Measurements from ENCODE around the gene SV2A. TPM values are rescaled to one million over a fixed set of nuclear protein-coding genes. Genes with fewer than 3 reads are reported as not detected.

SV2A gene
- total and polyA plus RNA-seq, 2 donors from 2014 or later, result 2.0 to 4.5 TPM

DNA sequence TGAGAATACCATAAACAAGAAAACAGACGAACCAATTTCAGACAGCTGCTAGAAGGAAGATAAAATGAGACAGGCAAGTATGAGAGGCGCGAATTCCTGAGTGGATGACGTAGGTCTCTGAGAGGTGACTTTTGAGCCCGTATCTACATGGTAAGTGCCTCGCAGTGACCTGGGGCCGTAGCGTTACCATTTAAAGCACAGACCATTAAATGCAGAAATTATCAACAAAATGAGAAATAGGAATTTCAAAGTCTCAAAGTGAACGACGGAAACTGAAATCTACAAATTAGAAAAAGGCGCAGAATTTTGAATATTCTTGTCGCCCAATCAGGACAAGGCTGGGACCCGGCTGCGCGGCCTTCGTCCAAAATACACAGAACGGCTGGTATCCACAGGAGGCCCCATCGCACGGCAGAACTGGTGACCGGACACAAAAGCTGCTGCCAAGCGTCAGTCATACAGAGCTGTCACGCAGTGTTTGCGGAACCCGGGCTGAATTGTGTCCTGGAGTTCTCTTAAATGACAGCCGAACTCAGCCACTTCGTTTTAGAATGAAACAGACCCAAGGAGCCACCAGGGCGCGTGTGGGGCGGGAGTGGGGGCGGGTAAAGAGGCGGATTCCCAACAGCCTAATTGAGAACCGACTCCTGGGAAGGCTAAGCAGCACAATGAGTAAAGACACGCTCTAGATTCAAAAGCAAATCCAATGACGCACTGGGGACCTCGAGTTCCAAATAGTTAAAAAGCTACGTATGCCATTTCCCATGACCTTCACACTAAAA is 32.1 kb downstream of the SV2A start:
- FAIRE-seq, result no peak
- intact Hi-C loops (cut with DNase I), result no loop called here

DNA sequence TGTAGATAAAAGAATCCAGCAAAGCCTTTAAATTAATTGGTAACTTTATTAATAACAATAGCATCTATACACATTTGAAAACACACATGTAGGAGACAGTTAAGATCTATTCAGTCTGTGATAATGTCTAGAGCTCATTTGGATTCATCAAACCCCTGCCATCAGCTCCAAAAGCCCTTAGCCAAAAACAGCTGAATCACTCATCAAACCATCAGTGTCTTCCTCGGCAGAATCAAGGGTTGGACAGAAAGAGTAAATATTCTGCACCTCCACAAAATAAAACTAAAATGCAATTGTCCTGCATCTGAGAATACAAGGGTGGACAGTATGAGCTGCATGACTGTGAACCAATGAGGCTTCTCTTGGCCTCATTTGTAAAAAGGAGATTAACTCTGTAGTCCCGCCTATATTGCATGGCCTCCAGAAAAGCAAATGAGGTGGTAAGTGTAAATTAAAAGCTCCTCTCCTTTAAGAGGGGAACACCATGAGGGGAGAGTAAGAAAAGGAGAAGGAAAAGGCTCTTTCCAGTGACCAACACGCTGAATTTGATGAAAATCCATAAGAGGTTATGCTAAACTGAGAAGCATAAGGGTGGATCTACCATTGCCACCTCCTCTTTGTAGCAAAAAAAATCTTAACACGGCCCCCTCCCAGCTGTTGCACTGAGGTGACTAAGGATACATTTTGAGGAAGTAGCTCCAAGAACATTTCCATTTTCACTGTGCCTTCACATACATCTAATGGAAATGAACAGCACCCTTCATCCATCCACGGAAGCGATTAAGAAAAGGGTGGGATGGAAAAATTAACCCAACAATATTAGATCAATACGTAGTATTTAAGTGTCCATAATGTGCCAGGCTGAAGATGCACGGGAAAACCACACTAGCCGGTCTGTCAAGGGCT is 33.0 kb downstream of the SV2A start:
- no peak for FAIRE-seq
- peak in 4 of 5 donors; percentile 43 to 80 (median 62) for DNase-seq
- peak overlapping the region; percentile 27 to 99 (median 90) for H3K9ac ChIP-seq (ENCODE audit: low read length in 3 of 3)
- H3K27ac ChIP-seq (ENCODE audit: low read depth in 2 of 2, low read length in 2 of 2), result peak overlapping the region; percentile 94 to 98
- intact Hi-C loops (cut with DNase I), result no loop called here
- H3K4me1 ChIP-seq (ENCODE audit: control insufficient read depth in 2 of 3, insufficient read depth in 2 of 3, low read depth in 1 of 3, low read length in 3 of 3), result peaks cover 0 to 11% (median 8%) of the 10 kb centered on the region in 3 donors
- TF ChIP-seq, protein P1, sequence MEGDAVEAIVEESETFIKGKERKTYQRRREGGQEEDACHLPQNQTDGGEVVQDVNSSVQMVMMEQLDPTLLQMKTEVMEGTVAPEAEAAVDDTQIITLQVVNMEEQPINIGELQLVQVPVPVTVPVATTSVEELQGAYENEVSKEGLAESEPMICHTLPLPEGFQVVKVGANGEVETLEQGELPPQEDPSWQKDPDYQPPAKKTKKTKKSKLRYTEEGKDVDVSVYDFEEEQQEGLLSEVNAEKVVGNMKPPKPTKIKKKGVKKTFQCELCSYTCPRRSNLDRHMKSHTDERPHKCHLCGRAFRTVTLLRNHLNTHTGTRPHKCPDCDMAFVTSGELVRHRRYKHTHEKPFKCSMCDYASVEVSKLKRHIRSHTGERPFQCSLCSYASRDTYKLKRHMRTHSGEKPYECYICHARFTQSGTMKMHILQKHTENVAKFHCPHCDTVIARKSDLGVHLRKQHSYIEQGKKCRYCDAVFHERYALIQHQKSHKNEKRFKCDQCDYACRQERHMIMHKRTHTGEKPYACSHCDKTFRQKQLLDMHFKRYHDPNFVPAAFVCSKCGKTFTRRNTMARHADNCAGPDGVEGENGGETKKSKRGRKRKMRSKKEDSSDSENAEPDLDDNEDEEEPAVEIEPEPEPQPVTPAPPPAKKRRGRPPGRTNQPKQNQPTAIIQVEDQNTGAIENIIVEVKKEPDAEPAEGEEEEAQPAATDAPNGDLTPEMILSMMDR (IDR thresholded peaks at IDR 0.05; ENCODE audit: borderline replicate concordance, extremely low read depth, insufficient read depth), result no peak
- H3K27me3 ChIP-seq (ENCODE audit: control insufficient read depth, insufficient read depth, low read length), result no peaks in the 10 kb centered on the region
- no peaks in the 10 kb centered on the region for H3K9me3 ChIP-seq (ENCODE audit: control insufficient read depth in 2 of 3, insufficient read depth in 1 of 3, low read length in 3 of 3)
- peak overlapping the region; percentile 64 to 95 (median 94) for H3K4me3 ChIP-seq (ENCODE audit: low read length in 3 of 3)
- no peaks in the 10 kb centered on the region for H3K36me3 ChIP-seq (ENCODE audit: control insufficient read depth in 2 of 3, insufficient read depth in 3 of 3, low read length in 3 of 3)

More for the DNA sequence above, 32.1 kb downstream of the SV2A start:
- H3K4me3 ChIP-seq (ENCODE audit: low read length in 3 of 3), result peak overlapping the region; percentile 64 to 95 (median 94)
- H3K4me1 ChIP-seq (ENCODE audit: control insufficient read depth in 2 of 3, insufficient read depth in 2 of 3, low read depth in 1 of 3, low read length in 3 of 3), result peaks cover 0 to 11% (median 8%) of the 10 kb centered on the region in 3 donors
- H3K9ac ChIP-seq (ENCODE audit: low read length in 3 of 3), result peak overlapping the region; percentile 61 to 99 (median 90)
- no peaks in the 10 kb centered on the region for H3K36me3 ChIP-seq (ENCODE audit: control insufficient read depth in 2 of 3, insufficient read depth in 3 of 3, low read length in 3 of 3)
- H3K27me3 ChIP-seq (ENCODE audit: control insufficient read depth, insufficient read depth, low read length), result no peaks in the 10 kb centered on the region
- H3K9me3 ChIP-seq (ENCODE audit: control insufficient read depth in 2 of 3, insufficient read depth in 1 of 3, low read length in 3 of 3), result no peaks in the 10 kb centered on the region
- TF ChIP-seq, protein P1 (IDR thresholded peaks at IDR 0.05; ENCODE audit: borderline replicate concordance, extremely low read depth, insufficient read depth), result no peak
- peak overlapping the region; percentile 94 to 98 for H3K27ac ChIP-seq (ENCODE audit: low read depth in 2 of 2, low read length in 2 of 2)
- peak; percentile 88 to 95 (median 93) for DNase-seq

DNA sequence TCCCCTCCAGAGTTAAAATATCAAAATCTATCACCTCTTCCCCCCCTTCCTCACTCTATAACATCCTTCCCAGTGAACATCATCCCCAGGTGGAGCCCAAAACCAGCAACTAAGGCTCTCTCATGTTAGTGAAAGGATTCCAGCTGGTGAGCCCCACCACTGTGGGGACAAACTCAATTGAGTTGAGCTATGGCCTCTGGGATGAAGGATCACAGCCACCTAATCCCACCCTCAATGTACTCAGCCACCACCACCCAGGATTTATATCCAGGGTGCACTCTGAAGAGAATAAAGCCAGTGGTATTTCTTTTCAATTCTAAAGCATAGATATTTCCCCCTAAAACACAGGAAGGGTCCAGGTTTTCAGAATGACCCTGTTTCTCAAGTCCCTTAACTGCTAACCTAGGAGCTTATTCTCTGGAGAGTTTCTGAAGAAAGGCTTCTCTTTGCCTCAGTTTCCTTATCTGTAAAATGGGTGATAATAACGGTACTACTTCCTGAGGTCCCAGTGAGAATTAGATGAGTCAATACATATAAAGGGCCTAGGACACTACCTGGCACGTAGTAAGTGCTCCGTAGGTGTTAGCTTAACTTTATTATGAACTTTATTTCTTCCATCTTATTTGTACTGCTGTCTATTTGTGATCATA is 33.9 kb downstream of the SV2A start:
- DNase-seq (peak in 1 of 5 donors; percentile 23), FAIRE-seq (no peak)
- Histone ChIP-seq H3K9me3 (ENCODE audit: control insufficient read depth in 2 of 3, insufficient read depth in 1 of 3, low read length in 3 of 3) (no peaks in the 10 kb centered on the region), H3K27me3 (ENCODE audit: control insufficient read depth, insufficient read depth, low read length) (no peaks in the 10 kb centered on the region), H3K4me1 (ENCODE audit: control insufficient read depth in 2 of 3, insufficient read depth in 2 of 3, low read depth in 1 of 3, low read length in 3 of 3) (peaks cover 0 to 8% (median 8%) of the 10 kb centered on the region in 3 donors), H3K9ac (ENCODE audit: low read length in 3 of 3) (no peak overlapping the region), H3K27ac (ENCODE audit: low read depth in 2 of 2, low read length in 2 of 2) (no peak overlapping the region), H3K36me3 (ENCODE audit: control insufficient read depth in 2 of 3, insufficient read depth in 3 of 3, low read length in 3 of 3) (no peaks in the 10 kb centered on the region), H3K4me3 (ENCODE audit: low read length in 3 of 3) (no peak overlapping the region)
- intact Hi-C loops (cut with DNase I), result no loop called here
- TF ChIP-seq, protein P1 (IDR thresholded peaks at IDR 0.05; ENCODE audit: borderline replicate concordance, extremely low read depth, insufficient read depth), result no peak
